Measurements from ENCODE around the gene DNAJB13. TPM values are rescaled to one million over a fixed set of nuclear protein-coding genes. Genes with fewer than 3 reads are reported as not detected.

DNAJB13 gene
- total RNA-seq, 1 donor from 2014 or later = 0.46 TPM

DNA sequence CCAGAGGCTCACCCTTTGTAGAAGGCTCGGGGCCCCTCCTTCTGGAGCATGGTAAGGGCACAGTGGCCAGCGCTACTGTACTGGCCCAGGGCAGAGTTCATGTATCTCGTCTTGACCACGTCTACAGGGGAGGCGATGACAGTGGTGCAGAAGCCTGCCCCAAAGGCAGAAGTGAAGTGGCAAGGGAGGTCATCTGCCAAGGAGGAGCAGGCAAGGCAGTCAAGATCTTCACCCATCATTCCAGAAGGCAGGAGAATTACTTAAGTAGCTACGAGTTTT lies 24.6 kb downstream of the DNAJB13 start:
- no peak for TF ChIP-seq CTCF (conservative IDR thresholded peaks at IDR 0.05; ENCODE audit: low read depth, low read length)
- DNase-seq (ENCODE audit: low read depth) = no peak
- no peak overlapping the region for H3K4me3 ChIP-seq (ENCODE audit: low read depth, low read length)

DNA sequence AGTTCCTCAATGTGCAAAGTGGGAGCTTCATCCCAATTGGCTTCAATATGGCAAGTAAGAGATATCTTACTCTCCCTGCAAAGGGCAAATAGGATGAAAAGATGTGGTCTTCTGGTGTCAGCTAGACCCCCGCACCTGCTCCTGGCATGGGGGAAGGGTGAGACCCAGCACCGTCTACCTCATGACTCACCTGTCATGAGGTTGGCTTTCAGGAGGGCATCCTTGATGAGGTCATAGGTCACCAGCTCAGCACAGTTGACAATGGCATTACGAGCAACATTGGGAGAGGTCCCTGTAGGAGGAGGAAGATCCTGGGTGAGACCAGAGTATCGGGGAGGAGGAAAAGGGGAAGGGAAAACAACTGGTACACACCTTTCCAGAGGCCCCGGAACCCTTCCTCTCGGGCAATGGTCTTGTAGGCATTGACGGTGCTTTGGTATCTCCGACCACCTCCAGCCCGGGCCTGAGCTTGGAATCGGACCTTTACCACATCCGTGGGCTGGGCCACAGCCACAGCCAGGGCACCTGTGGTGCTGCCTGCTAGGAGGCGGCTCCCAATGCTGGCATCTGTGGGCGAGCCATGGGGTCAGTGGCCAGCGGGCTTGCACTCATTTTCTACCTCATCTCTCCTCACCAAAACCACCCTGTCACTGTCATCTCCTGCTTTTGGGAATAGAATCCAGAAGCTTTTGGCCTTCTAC lies 25.8 kb downstream of the DNAJB13 start:
- no peak overlapping the region for H3K4me3 ChIP-seq (ENCODE audit: low read depth, low read length)
- DNase-seq (ENCODE audit: low read depth) = no peak
- TF ChIP-seq CTCF (conservative IDR thresholded peaks at IDR 0.05; ENCODE audit: low read depth, low read length) = no peak

DNA sequence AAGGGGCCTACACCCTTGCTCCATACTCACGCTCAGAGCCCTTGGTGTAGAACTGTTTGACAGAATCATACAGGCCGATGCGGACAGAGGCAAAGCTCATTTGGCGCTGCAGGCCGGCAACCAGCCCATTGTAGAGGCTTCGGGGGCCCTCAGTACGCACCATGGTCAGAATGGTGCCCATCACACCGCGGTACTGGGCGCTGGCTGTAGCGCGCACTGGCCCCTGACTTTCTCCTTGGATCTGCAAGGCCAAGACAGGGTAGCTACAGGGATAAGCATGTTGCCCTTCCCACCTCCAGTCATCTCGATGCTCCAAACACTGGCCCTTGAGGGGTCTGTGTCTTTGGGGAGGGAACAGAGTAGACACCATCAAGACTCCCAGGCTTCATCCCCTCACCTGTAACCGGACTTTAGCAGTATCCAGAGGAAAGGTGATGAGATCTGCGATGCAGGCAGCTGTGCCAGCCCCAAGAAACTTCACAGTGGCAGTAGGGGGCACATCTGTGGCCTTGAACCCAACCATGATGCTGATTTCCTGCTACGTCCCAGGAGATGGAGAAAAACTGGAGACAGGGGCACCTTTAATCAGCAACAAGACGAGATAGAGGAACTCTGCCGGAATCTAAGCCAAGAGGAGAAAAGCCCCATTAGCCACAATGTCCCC lies 27.2 kb downstream of the DNAJB13 start:
- no peak overlapping the region for H3K4me3 ChIP-seq (ENCODE audit: low read depth, low read length)
- TF ChIP-seq CTCF (conservative IDR thresholded peaks at IDR 0.05; ENCODE audit: low read depth, low read length) = no peak
- DNase-seq (ENCODE audit: low read depth) = no peak

GRCh38 chr11:73978576-73979086 lies 27.8 kb downstream of the DNAJB13 start:
- DNase-seq (ENCODE audit: low read depth) = no peak
- TF ChIP-seq CTCF (conservative IDR thresholded peaks at IDR 0.05; ENCODE audit: low read depth, low read length) = no peak
- no peak overlapping the region for H3K4me3 ChIP-seq (ENCODE audit: low read depth, low read length)

GRCh38 chr11:73980001-73980961 lies 29.5 kb downstream of the DNAJB13 start:
- DNase-seq (ENCODE audit: low read depth) = no peak
- TF ChIP-seq CTCF (conservative IDR thresholded peaks at IDR 0.05; ENCODE audit: low read depth, low read length) = no peak
- no peak overlapping the region for H3K4me3 ChIP-seq (ENCODE audit: low read depth, low read length)

DNA sequence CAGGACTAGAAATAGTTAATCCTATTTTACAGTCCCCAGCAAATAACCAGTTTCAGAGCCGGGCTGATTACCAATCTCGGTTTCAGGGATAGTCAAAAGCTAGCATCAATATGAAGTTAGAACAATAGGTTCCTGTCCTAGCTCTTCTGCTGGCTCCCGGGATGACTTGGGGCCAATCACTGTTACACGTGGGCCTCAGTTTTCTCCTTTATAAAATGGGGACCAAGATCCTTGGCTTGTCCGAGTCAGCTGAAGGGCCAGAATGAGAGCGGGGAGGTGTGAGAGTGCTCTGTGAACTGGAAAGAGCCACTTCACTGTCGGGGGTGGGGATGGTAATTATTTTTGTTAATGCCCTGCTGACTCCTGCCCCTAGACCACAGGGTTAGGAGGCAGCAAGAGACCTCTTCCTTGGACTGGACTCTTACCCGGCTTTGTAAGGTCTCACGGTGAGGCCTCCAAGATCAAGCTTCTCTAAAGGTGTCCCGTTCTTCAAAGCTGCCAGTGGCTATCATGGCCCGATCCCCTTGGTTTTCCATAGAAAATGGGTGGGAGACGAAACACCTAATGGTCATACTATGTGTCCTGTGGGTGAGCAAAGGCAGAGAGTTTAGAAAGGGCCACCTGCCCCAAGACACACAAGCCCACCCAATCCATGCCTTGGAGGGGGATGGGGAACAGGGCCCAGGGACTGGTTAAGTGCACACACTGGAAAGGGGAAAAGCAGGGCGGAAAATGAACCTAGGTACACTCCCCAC lies 30.4 kb downstream of the DNAJB13 start:
- no peak overlapping the region for H3K4me3 ChIP-seq (ENCODE audit: low read depth, low read length)
- DNase-seq (ENCODE audit: low read depth) = no peak

More for the DNA sequence above, 30.4 kb downstream of the DNAJB13 start:
- TF ChIP-seq CTCF (conservative IDR thresholded peaks at IDR 0.05; ENCODE audit: low read depth, low read length) = no peak
